Esophagus (tissue), 2 donors: ENCODE data around the gene ZNF560. TPM values are rescaled to one million over a fixed set of nuclear protein-coding genes. Genes with fewer than 3 reads are reported as not detected.
"Not testable (repeated sequence)": the region's sequence is repeated elsewhere in the genome, so short reads cannot be mapped to it uniquely, and the experiment has no call there.

Experiments used
- H3K27ac ChIP-seq, 2 donors: one replicate each; pipeline ENCODE4 v1.5.1; 2013; ENCODE audit warnings: low read depth in 2 of 2, mild to moderate bottlenecking in 2 of 2, inconsistent platforms in 1 of 2, low read length in 1 of 2, moderate library complexity in 1 of 2
- H3K27me3 ChIP-seq, 2 donors: one replicate each; pipeline ENCODE4 v1.6.1; 2013; ENCODE audit warnings: low read length in 2 of 2, control low read depth in 1 of 2, mild to moderate bottlenecking in 1 of 2; ENCODE audit not compliant: insufficient read depth in 2 of 2, control insufficient read depth in 1 of 2
- H3K36me3 ChIP-seq, 2 donors: one replicate each; pipeline ENCODE4 v1.6.1; 2013; ENCODE audit warnings: low read length in 1 of 2; ENCODE audit not compliant: control insufficient read depth in 2 of 2, insufficient read depth in 2 of 2
- H3K4me1 ChIP-seq, 2 donors: one replicate each; pipeline ENCODE4 v1.6.1; 2013; ENCODE audit warnings: low read length in 1 of 2; ENCODE audit not compliant: control insufficient read depth in 2 of 2, insufficient read depth in 2 of 2
- H3K4me3 ChIP-seq, 2 donors: one replicate each; pipeline ENCODE4 v1.5.1; 2013; ENCODE audit warnings: low read length in 2 of 2, mild to moderate bottlenecking in 2 of 2, low read depth in 1 of 2, moderate library complexity in 1 of 2
- H3K9me3 ChIP-seq, 2 donors: one replicate each; pipeline ENCODE4 v1.6.1; 2013; ENCODE audit warnings: mild to moderate bottlenecking in 2 of 2, low read depth in 1 of 2, low read length in 1 of 2, moderate library complexity in 1 of 2; ENCODE audit not compliant: control insufficient read depth in 2 of 2, insufficient read depth in 1 of 2
- WGBS, 2 donors: extraction: QIAGEN DNeasy Blood & Tissue Kit; methylation state at CpG; one replicate each; pipeline ENCODE4 v1.1.7; 2013; 5-methylcytosine and 5-hydroxymethylcytosine counted together
- polyA plus RNA-seq, 2 donors: library from polyadenylated mRNA; stranded (reverse); fragments of 200-250 nt; gene quantifications; one replicate each; pipeline ENCODE4 v1.2.3, GENCODE V29; 2013
- donor health status: healthy with polysubstance abuse.
- donor health status: Bipolar disorder and iron deficiency.

Gene ZNF560
- under 1 TPM in 1 of 2 donors, not detected in 1; 0.05 TPM for polyA plus RNA-seq

- Histone ChIP-seq H3K27me3 (no peaks in the 10 kb centered on the region), H3K4me3 (peak within 1 kb of the TSS in 1 of 2 donors; percentile 5), H3K4me1 (no peaks in the 10 kb centered on the region), H3K36me3 (no peaks in the 10 kb centered on the region), H3K27ac (no peak within 1 kb of the TSS), H3K9me3 (peaks cover 14 to 18% of the 10 kb centered on the region in 2 donors)
- whole genome bisulfite sequencing, 2 donors = 10 to 11% methylated on average over 44 of the region's 44 CpGs
Observed at GRCh38 chr19:9498183-9498902, at the start of gene ZNF560. ZNF560 (minus strand) TSS chr19:9498616; CDS start chr19:9475313, 23,303 bp downstream.

DNA sequence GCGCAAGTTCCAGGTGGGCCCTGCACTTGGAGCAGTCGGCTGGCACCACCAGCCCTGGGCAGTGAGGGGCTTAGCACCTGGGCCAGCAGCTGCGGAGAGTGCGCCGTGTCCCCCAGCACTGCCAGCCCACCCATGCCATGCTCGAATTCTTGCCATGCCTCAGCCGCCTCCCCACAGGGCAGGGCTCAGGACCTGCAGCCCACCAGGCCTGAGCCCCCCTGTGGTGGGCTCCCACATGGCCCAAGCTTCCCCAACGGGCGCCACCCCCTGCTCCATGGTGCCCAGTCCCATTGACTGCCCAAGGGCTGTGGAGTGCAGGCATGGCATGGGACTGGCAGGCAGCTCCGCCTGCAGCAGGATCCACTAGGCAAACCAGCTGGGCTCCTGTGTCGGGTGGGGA, 49.5 kb upstream of the ZNF560 start:
- H3K27ac ChIP-seq = no peak overlapping the region
- peaks cover 9% of the 10 kb centered on the region in 2 donors for H3K9me3 ChIP-seq
- H3K4me3 ChIP-seq = no peak overlapping the region
- WGBS, 2 donors = 93 to 95% methylated on average over 10 to 11 of the region's 11 CpGs
- no peaks in the 10 kb centered on the region for H3K36me3 ChIP-seq
- H3K4me1 ChIP-seq = no peaks in the 10 kb centered on the region
- no peaks in the 10 kb centered on the region for H3K27me3 ChIP-seq

DNA sequence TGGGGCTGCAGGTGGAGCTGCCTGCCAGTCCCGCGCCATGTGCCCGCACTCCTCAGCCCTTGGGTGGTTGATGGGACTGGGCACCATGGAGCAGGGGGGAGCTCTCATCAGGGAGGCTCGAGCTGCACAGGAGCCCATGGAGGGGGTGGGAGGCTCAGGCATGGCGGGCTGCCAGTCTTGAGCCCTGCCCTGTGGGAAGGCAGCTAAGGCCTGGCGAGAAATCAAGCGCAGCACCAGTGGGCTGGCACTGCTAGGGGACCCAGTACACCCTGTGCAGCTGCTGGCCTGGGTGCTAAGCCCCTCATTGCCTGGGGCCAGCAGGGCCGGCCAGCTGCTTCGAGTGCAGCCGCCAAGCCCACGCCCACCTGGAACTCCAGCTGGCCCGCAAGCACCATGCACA, 42.9 kb upstream of the ZNF560 start:
- WGBS, 2 donors = 92 to 93% methylated on average over 12 of the region's 12 CpGs

GRCh38 chr19:9539921-9540320, 41.5 kb upstream of the ZNF560 start:
- H3K4me1 ChIP-seq, H3K27me3 ChIP-seq, H3K9me3 ChIP-seq, H3K4me3 ChIP-seq: not testable (repeated sequence)
- H3K36me3 ChIP-seq = peaks cover 5 to 11% of the 10 kb centered on the region in 2 donors
- peak overlapping the region; percentile 20 to 59 for H3K27ac ChIP-seq
- 58 to 86% methylated on average over 1 of the region's 1 CpG for WGBS, 2 donors

More for the DNA sequence above, 42.9 kb upstream of the ZNF560 start:
- H3K27me3 ChIP-seq, H3K36me3 ChIP-seq, H3K4me1 ChIP-seq, H3K27ac ChIP-seq, H3K9me3 ChIP-seq, H3K4me3 ChIP-seq: not testable (repeated sequence)

DNA sequence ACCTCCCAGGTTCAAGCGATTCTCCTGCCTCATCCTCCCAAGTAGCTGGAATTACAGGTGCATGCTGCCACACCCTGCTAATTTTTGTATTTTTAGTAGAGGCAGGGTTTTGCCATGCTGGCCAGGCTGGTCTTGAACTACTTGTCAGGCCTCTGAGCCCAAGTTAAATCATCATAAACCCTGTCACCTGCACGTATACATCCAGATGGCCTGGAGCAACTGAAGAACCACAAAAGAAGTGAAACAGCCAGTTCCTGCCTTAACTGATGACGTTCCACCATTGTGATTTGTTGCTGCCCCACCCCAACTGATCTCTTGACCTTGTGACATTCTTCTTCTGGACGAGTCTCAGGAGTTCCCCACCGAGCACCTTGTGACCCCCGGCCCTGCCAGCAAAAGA, 40.8 kb upstream of the ZNF560 start:
- H3K27ac ChIP-seq = peak overlapping the region; percentile 59 to 99
- H3K9me3 ChIP-seq, H3K27me3 ChIP-seq, H3K4me1 ChIP-seq: not testable (repeated sequence)
- peak overlapping the region in 1 of 2 donors; percentile 89 for H3K4me3 ChIP-seq
- WGBS, 2 donors = 77 to 82% methylated on average over 6 of the region's 6 CpGs
- peaks cover 8 to 18% of the 10 kb centered on the region in 2 donors for H3K36me3 ChIP-seq

DNA sequence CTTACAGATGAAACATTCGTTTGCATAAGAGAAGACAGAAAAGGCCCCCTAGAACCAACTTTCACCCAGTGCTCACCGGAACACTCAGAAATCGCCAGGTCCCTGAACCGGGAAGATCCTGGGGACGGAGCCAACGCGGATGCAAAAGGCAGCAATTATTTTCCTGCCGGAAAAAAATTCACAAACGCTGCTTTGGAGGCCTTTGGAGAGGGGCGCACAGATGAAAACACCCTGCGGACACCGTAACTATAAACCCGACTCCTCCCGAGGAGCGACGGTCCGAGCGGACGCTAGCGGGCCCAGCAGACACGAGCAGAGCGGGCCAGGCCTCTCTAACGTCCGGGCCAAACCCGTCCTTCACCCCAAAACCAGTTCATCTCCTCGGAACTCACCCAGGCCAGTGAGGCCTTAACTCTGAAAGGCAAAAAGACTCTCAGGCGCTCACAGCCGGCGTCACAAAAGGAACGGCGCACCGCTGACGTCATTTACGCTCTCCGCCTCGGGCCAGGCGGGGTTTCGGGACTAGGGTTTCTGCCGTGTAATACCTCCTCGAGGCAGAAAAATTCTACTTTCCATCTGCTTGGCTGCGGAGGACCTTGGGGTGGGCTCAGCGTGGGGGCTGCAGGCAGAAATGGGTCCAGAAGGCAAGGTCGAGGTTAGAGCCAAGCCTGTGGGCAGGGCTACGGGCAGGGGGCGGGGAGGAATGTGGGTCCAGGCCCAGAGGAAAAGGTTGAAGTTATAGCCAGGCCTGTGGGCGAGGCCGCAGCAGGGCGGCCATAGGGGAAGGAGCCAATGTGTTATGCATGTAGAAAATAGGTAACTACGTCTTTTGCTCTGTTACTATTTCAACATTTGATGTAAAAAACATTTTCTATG, 40.0 kb upstream of the ZNF560 start, which contains the start of gene ZNF426:
TSS of gene ZNF426 (minus strand) at position 463 of the 876 bp plus-strand sequence. CDS start 2,413 bp downstream, outside the sequence.
- Histone ChIP-seq H3K27me3 (no peaks in the 10 kb centered on the region), H3K4me1 (no peaks in the 10 kb centered on the region), H3K4me3 (peak within 1 kb of the TSS; percentile 68 to 89), H3K36me3 (peaks cover 16 to 24% of the 10 kb centered on the region in 2 donors), H3K27ac (peak within 1 kb of the TSS; percentile 98 to 99), H3K9me3 (peaks cover 0 to 6% of the 10 kb centered on the region in 2 donors)
- 1% methylated on average over 49 of the region's 49 CpGs for WGBS, 2 donors

DNA sequence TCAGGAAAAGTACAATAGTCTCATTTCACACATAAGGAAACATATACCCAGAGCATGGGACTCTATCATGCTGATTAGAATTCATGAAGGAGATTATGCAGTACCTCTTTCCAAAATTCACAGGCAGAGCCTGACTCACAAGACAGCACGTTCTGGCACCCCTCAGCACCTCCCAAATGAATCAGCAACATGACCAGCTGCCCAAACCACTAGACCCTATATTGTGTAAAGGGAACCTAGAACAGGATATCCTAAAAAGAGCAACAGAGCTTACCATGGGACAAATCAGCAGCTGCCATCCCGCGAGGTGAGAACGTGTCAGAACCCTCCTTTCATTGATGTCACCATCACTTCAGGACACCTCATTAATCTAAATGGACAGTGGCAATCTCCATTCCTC, 37.5 kb upstream of the ZNF560 start:
- WGBS, 2 donors = 85 to 86% methylated on average over 4 of the region's 4 CpGs
- H3K36me3 ChIP-seq = peaks cover 29 to 42% of the 10 kb centered on the region in 2 donors

GRCh38 chr19:9531933-9532332, 33.5 kb upstream of the ZNF560 start:
- H3K27ac ChIP-seq = no peak overlapping the region
- H3K4me1 ChIP-seq = no peaks in the 10 kb centered on the region
- no peaks in the 10 kb centered on the region for H3K27me3 ChIP-seq
- peaks cover 16 to 38% of the 10 kb centered on the region in 2 donors for H3K9me3 ChIP-seq
- H3K36me3 ChIP-seq = peaks cover 54 to 61% of the 10 kb centered on the region in 2 donors
- 93 to 95% methylated on average over 4 of the region's 4 CpGs for WGBS, 2 donors
- H3K4me3 ChIP-seq = no peak overlapping the region

More for the DNA sequence above, 37.5 kb upstream of the ZNF560 start:
- H3K27me3 ChIP-seq = no peaks in the 10 kb centered on the region
- H3K9me3 ChIP-seq = peaks cover 4 to 16% of the 10 kb centered on the region in 2 donors
- H3K4me3 ChIP-seq = peak overlapping the region; percentile 21 to 89
- no peak overlapping the region for H3K27ac ChIP-seq
- H3K4me1 ChIP-seq = no peaks in the 10 kb centered on the region

DNA sequence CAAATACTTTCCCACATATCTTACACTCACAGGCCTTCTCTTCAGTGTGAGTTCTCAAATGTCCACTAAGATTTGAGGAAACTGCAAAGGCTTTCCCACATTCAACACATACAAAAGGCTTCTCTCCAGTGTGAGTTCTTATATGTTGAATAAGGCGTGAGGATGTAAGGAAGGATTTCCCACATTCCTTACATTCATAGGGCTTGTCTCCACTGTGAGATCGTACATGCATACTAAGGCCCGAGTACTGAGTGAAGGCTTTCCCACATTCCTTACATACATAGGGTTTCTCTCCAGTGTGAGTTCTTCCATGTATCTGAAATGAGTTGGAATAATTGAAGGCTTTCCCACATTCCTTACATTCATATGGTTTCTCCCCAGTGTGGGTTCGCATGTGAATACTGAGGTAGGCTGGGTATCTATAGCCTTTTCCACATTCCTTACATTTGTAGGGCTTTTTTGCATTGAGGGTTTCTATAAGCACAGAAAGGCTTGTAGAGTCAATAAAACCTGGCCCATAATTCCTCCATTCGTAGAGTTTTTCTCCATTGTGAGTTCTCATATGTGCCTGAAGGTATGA, 30.4 kb upstream of the ZNF560 start:
- no peaks in the 10 kb centered on the region for H3K27me3 ChIP-seq
- peaks cover 40 to 44% of the 10 kb centered on the region in 2 donors for H3K36me3 ChIP-seq
- no peaks in the 10 kb centered on the region for H3K4me1 ChIP-seq
- peak overlapping the region in 1 of 2 donors; percentile 20 for H3K4me3 ChIP-seq
- no peak overlapping the region for H3K27ac ChIP-seq
- H3K9me3 ChIP-seq = peaks cover 23 to 42% of the 10 kb centered on the region in 2 donors
- WGBS, 2 donors = 98 to 99% methylated on average over 5 of the region's 5 CpGs
